IMR-90 (cell line): ENCODE results near the gene TOR3A. TPM values are rescaled to one million over a fixed set of nuclear protein-coding genes. Genes with fewer than 3 reads are reported as not detected.

Experiments used
- ATAC-seq: fragments of 200-7000 bp; cut with Tn5 transposase; 2 replicates; pipeline ENCODE4 v1.9.1; 2020; ENCODE audit warnings: low read depth, mild to moderate bottlenecking, moderate library complexity
- BruUV-seq: library from RNA; stranded (reverse); fragments of 400-500 nt; replicated peaks from 2 replicates; lab custom pipeline; 2021; lab: Mats Ljungman, UMichigan
- CTCF ChIA-PET: fragments of 300-600 bp; formaldehyde crosslinking; extraction: SDS; loops from one replicate; lab custom pipeline; 2021; ENCODE audit warnings: antibody characterized with exemption; lab: Yijun Ruan, JAX
- POLR2A ChIA-PET: fragments of 300-600 bp; sonication (Branson Sonifier 250); formaldehyde crosslinking; loops from one replicate; lab custom pipeline; 2022; ENCODE audit warnings: antibody characterized with exemption; ENCODE audit not compliant: unreplicated experiment; lab: Charles Lee
- DNase-seq: peaks from one replicate; pipeline ENCODE4 v3.0.0; 2013
- H2AFZ ChIP-seq: replicated peaks from 2 replicates; pipeline ENCODE3; 2013; ENCODE audit warnings: low read length, mild to moderate bottlenecking; ENCODE audit not compliant: poor library complexity
- H2AK5ac ChIP-seq: 2 replicates; pipeline ENCODE4 v1.6.1; 2013; ENCODE audit warnings: low read depth, low read length, inconsistent platforms
- H2AK9ac ChIP-seq: replicated peaks from 2 replicates; pipeline ENCODE3; 2013; ENCODE audit warnings: mild to moderate bottlenecking, low read depth, low read length, moderate library complexity; ENCODE audit not compliant: poor library complexity
- H2BK120ac ChIP-seq: 2 replicates; pipeline ENCODE4 v1.6.1; 2013; ENCODE audit warnings: low read depth, low read length, inconsistent platforms
- H2BK15ac ChIP-seq: 3 replicates; pipeline ENCODE4 v1.6.1; 2013; ENCODE audit warnings: low read depth, low read length, inconsistent platforms
- H2BK20ac ChIP-seq: 2 replicates; pipeline ENCODE4 v1.6.1; 2013; ENCODE audit warnings: low read depth, mild to moderate bottlenecking, inconsistent platforms, low read length, moderate library complexity
- H2BK5ac ChIP-seq: 2 replicates; pipeline ENCODE4 v1.6.1; 2013; ENCODE audit warnings: mild to moderate bottlenecking, low read depth, low read length, inconsistent platforms; ENCODE audit not compliant: poor library complexity, severe bottlenecking
- H3K14ac ChIP-seq: replicated peaks from 2 replicates; pipeline ENCODE4 v1.6.1; 2013; ENCODE audit warnings: low read depth, low read length, inconsistent platforms
- H3K18ac ChIP-seq: 2 replicates; pipeline ENCODE4 v1.6.1; 2013; ENCODE audit warnings: low read depth, low read length, control low read depth
- H3K23ac ChIP-seq: 2 replicates; pipeline ENCODE4 v1.6.1; 2013; ENCODE audit warnings: low read depth, low read length, inconsistent platforms
- H3K27ac ChIP-seq: 2 replicates; pipeline ENCODE4 v1.5.1; 2013; ENCODE audit warnings: mild to moderate bottlenecking, control low read depth, low read length; ENCODE audit not compliant: insufficient read depth
- H3K27me3 ChIP-seq: 2 replicates; pipeline ENCODE4 v1.6.1; 2013; ENCODE audit warnings: low read length; ENCODE audit not compliant: control insufficient read depth, insufficient read depth
- H3K36me3 ChIP-seq: 2 replicates; pipeline ENCODE4 v1.6.1; 2013; ENCODE audit warnings: low read length, mixed read lengths; ENCODE audit not compliant: control insufficient read depth, insufficient read depth
- H3K4ac ChIP-seq: 2 replicates; pipeline ENCODE4 v1.6.1; 2013; ENCODE audit warnings: low read depth, low read length, inconsistent platforms
- H3K4me1 ChIP-seq: 2 replicates; pipeline ENCODE4 v1.6.1; 2013; ENCODE audit warnings: low read length, mixed read lengths; ENCODE audit not compliant: control insufficient read depth, insufficient read depth
- H3K4me2 ChIP-seq: 2 replicates; pipeline ENCODE4 v1.6.1; 2013; ENCODE audit warnings: low read depth, mild to moderate bottlenecking, control low read depth, low read length, moderate library complexity
- H3K4me3 ChIP-seq: 2 replicates; pipeline ENCODE4 v1.5.1; 2013; ENCODE audit warnings: low read depth, mild to moderate bottlenecking, control low read depth, low read length, moderate library complexity; ENCODE audit not compliant: insufficient read depth
- H3K56ac ChIP-seq: 2 replicates; pipeline ENCODE4 v1.6.1; 2013; ENCODE audit warnings: low read length, inconsistent platforms; ENCODE audit not compliant: insufficient read depth; ENCODE audit errors: extremely low read depth
- H3K79me1 ChIP-seq, 2 experiments: 2 replicates each; pipeline ENCODE4 v1.6.1; 2013; ENCODE audit warnings: low read length in 2 of 2, inconsistent platforms in 1 of 2, low read depth in 1 of 2
- H3K9ac ChIP-seq: 2 replicates; pipeline ENCODE4 v1.6.1; 2013; ENCODE audit warnings: low read depth, low read length, control low read depth
- H3K9me1 ChIP-seq: 2 replicates; pipeline ENCODE4 v1.6.1; 2013; ENCODE audit warnings: low read length, inconsistent platforms; ENCODE audit not compliant: insufficient read depth
- H3K9me3 ChIP-seq: 2 replicates; pipeline ENCODE4 v1.6.1; 2013; ENCODE audit warnings: low read length; ENCODE audit not compliant: control insufficient read depth, insufficient read depth
- H4K20me1 ChIP-seq: 2 replicates; pipeline ENCODE4 v1.6.1; 2013; ENCODE audit warnings: low read length, inconsistent platforms; ENCODE audit not compliant: insufficient read depth
- H4K5ac ChIP-seq: 2 replicates; pipeline ENCODE4 v1.6.1; 2013; ENCODE audit warnings: mild to moderate bottlenecking, low read depth, low read length, control low read depth
- H4K8ac ChIP-seq, 2 experiments: 2 replicates each; pipeline ENCODE4 v1.6.1; 2013; ENCODE audit warnings: low read depth in 2 of 2, low read length in 2 of 2, control low read depth in 1 of 2, inconsistent platforms in 1 of 2
- H4K91ac ChIP-seq: 2 replicates; pipeline ENCODE4 v1.6.1; 2013; ENCODE audit warnings: low read depth, low read length, inconsistent platforms; ENCODE audit not compliant: insufficient read depth
- CTCF ChIP-seq: conservative IDR thresholded peaks from 2 replicates; pipeline ENCODE4 v1.5.1; 2012; ENCODE audit warnings: mild to moderate bottlenecking, low read depth, low read length, improper control_type of control experiment
- POLR2A ChIP-seq: IDR thresholded peaks from 2 replicates; pipeline ENCODE4 v1.6.1; 2012; ENCODE audit warnings: mild to moderate bottlenecking, low read depth, low read length
- WGBS, 2 experiments: methylation state at CpG; one replicate each; pipeline versions ENCODE4 v1.1.5 to v1.1.7; 2013; ENCODE audit warnings: missing lambda C conversion rate in 2 of 2; ENCODE audit not compliant: insufficient read length in 1 of 2; ENCODE audit errors: extremely low coverage in 2 of 2; 5-methylcytosine and 5-hydroxymethylcytosine counted together
- dilution Hi-C: fragments of 300-500 bp; cut with HindIII; formaldehyde crosslinking; loops from one replicate; pipeline ENCODE4 v1.14.3; 2018; ENCODE audit warnings: low sequenced_read_pairs; ENCODE audit not compliant: unreplicated experiment
- in situ Hi-C: fragments of 300-500 bp; cut with MboI; formaldehyde crosslinking; loops from 3 replicates; pipeline ENCODE4 v1.14.3; 2019; ENCODE audit warnings: low sequenced_read_pairs, inconsistent platforms, mixed read lengths
- intact Hi-C: fragments of 100-400 bp; cut with micrococcal nuclease; formaldehyde crosslinking; loops from 2 replicates; pipeline ENCODE4 v1.10.0; 2022
- polyA plus RNA-seq, 3 experiments: library from polyadenylated mRNA; depleted of rRNA; stranded (reverse); fragments of >200 nt; gene quantifications; 2 replicates each; pipeline ENCODE4 v1.2.3, GENCODE V29; 2012; ENCODE audit warnings: low replicate concordance in 1 of 3
- total RNA-seq: library from RNA; depleted of rRNA; stranded (reverse); fragments of >200 nt; gene quantifications from 2 replicates; pipeline ENCODE4 v1.2.3, GENCODE V29; 2012

TOR3A gene
- total and polyA plus RNA-seq, 2 of the 4 experiments (the other 2 are of a cell fraction) = 16.8 to 22.2 TPM

- H2BK120ac ChIP-seq = no peak overlapping the region
- no peaks in the 10 kb centered on the region for H3K36me3 ChIP-seq
- 100% methylated on average over 5 of the region's 8 CpGs; no CpG with 5 or more reads in 1 of the 2 experiments for WGBS, 2 experiments
- no peak overlapping the region for H2AFZ ChIP-seq
- H3K4me1 ChIP-seq = peaks cover 11% of the 10 kb centered on the region
- H4K91ac ChIP-seq = no peak overlapping the region
- no peak for DNase-seq
- in situ Hi-C loops (no loop called here), dilution Hi-C loops (no loop called here), intact Hi-C loops (no loop called here)
- H3K27me3 ChIP-seq = no peaks in the 10 kb centered on the region
- TF ChIP-seq CTCF = no peak
- no peak for TF ChIP-seq POLR2A
- H3K79me1 ChIP-seq = peaks cover 29 to 45% of the 10 kb centered on the region in 2 experiments
- no peak overlapping the region; the same call in 2 of the 3 replicates for H2BK15ac ChIP-seq
- peak overlapping the region; percentile 13; the same call in 1 of the 2 replicates for H3K4ac ChIP-seq
- H3K56ac ChIP-seq = no peak overlapping the region
- no peak overlapping the region for H3K27ac ChIP-seq
- H3K18ac ChIP-seq = no peak overlapping the region
- no TSS peak for BruUV-seq
- ChIA-PET POLR2A (no interaction called here), CTCF (no interaction called here)
- H4K8ac ChIP-seq = no peak overlapping the region
- no peak overlapping the region for H3K4me3 ChIP-seq
- 0 out of 2 replicates have a peak overlapping the region, but pooled peaks have one; percentile 19 for H2AK5ac ChIP-seq
- H2BK20ac ChIP-seq = no peak overlapping the region
- no peak overlapping the region for H4K5ac ChIP-seq
- H4K20me1 ChIP-seq = peaks cover 28% of the 10 kb centered on the region
- H3K23ac ChIP-seq = no peak overlapping the region
- no peak for ATAC-seq
- H3K14ac ChIP-seq = no peak overlapping the region
- H3K4me2 ChIP-seq = no peak overlapping the region
- H3K9me1 ChIP-seq = peaks cover 11% of the 10 kb centered on the region
- H3K9ac ChIP-seq = no peak overlapping the region
- no peaks in the 10 kb centered on the region for H3K9me3 ChIP-seq
- H2BK5ac ChIP-seq = no peak overlapping the region
- no peak overlapping the region for H2AK9ac ChIP-seq
These were observed 39.8 kb upstream of the TOR3A start for GRCh38 chr1:179042087-179042486.
